Tracheal epithelial cell (primary cell): ENCODE results near the gene PUS7L. TPM values are rescaled to one million over a fixed set of nuclear protein-coding genes. Genes with fewer than 3 reads are reported as not detected.

ENCODE experiments used
- total RNA-seq: library from RNA; depleted of rRNA; stranded (reverse); fragments of >200 nt; gene quantifications from 2 replicates; pipeline ENCODE4 v1.2.1, GENCODE V29; 2014

PUS7L gene
- total RNA-seq, result 15.8 and 16.1 TPM in 2 replicates

GRCh38 chr12:43758728-43759563, at the start of gene PUS7L, which contains the start of gene IRAK4:
PUS7L (minus strand) TSS chr12:43758790; CDS start chr12:43755245, 3,545 bp downstream.
IRAK4 (plus strand) TSS chr12:43758951; CDS start chr12:43768112, 9,161 bp downstream.

GRCh38 chr12:43805860-43806736, 47.5 kb upstream of the PUS7L start, which contains the start of gene TWF1:
TWF1 (minus strand) TSS chr12:43806317; CDS start chr12:43806245, 72 bp downstream.

Other genes with a start within 250 kb of the PUS7L start
- not detected in 2 replicates for gene ADAMTS20, start 206.6 kb downstream of the PUS7L start, total RNA-seq
- 8.0 and 13.0 TPM in 2 replicates for gene IRAK4, start 161 bp upstream of the PUS7L start, total RNA-seq
- gene TWF1, start 47.5 kb upstream of the PUS7L start, total RNA-seq, result 145 and 169 TPM in 2 replicates
- gene TMEM117, start 77.3 kb upstream of the PUS7L start, total RNA-seq, result 7.2 and 9.0 TPM in 2 replicates